ENCODE measurements around the gene OR6S1. TPM values are rescaled to one million over a fixed set of nuclear protein-coding genes. Genes with fewer than 3 reads are reported as not detected.

OR6S1 gene
- total RNA-seq, 2 experiments from 2014 or later: not detected

- CTCF ChIA-PET: interaction anchor here (0.6 to 1.3 kb wide), 3 partner anchors 9 to 131 kb away, joined by 3 read pairs; no protein-coding TSS in a partner anchor
- POLR2A ChIA-PET: interaction anchor here (0.6 kb wide), 2 partner anchors 13 to 61 kb away, joined by 3 to 5 read pairs; no protein-coding TSS in a partner anchor
Measured at GRCh38 chr14:20619688-20620087, 21.8 kb downstream of the OR6S1 start.

GRCh38 chr14:20618271-20618749 lies 23.2 kb downstream of the OR6S1 start:
- ChIA-PET CTCF (interaction anchor here (0.6 kb wide), 1 partner anchor 307 kb away, joined by 3 read pairs; no protein-coding TSS in a partner anchor), POLR2A (no interaction called here)

- ChIA-PET CTCF (interaction anchor here (0.6 kb wide), 1 partner anchor 306 kb away, joined by 3 read pairs; no protein-coding TSS in a partner anchor), POLR2A (no interaction called here)
Measured at GRCh38 chr14:20617138-20618003, 24.1 kb downstream of the OR6S1 start.

GRCh38 chr14:20615996-20616395 lies 25.5 kb downstream of the OR6S1 start:
- ChIA-PET CTCF (no interaction called here), POLR2A (no interaction called here)

GRCh38 chr14:20614038-20614840 lies 27.3 kb downstream of the OR6S1 start:
- POLR2A ChIA-PET: interaction anchor here (0.5 to 1.5 kb wide), 4 partner anchors 10 to 271 kb away, joined by 3 to 5 read pairs (median 3); partner anchors contain the start of gene PARP2
- CTCF ChIA-PET: interaction anchor here (1.0 to 3.2 kb wide), 7 partner anchors 8 to 271 kb away, joined by 3 to 18 read pairs (median 6); partner anchors contain the start of genes PARP2, PIP4P1 and RNASE4

- CTCF ChIA-PET: interaction anchor here (1.0 to 3.2 kb wide), 12 partner anchors 9 to 270 kb away, joined by 3 to 18 read pairs (median 6); partner anchors contain the start of genes PARP2, PIP4P1 and RNASE4
- POLR2A ChIA-PET: interaction anchor here (0.5 to 1.5 kb wide), 3 partner anchors 39 to 270 kb away, joined by 3 to 5 read pairs (median 3); partner anchors contain the start of gene PARP2
Measured at GRCh38 chr14:20613094-20614037, 28.1 kb downstream of the OR6S1 start.

- ChIA-PET CTCF (interaction anchor here (1.1 to 3.2 kb wide), 5 partner anchors 13 to 79 kb away, joined by 3 to 18 read pairs (median 5); partner anchors contain the start of gene RNASE4), POLR2A (no interaction called here)
Measured at GRCh38 chr14:20612403-20612802, 29.1 kb downstream of the OR6S1 start.

- CTCF ChIA-PET: interaction anchor here (1.5 to 2.5 kb wide), 2 partner anchors 21 to 71 kb away, joined by 4 to 12 read pairs; no protein-coding TSS in a partner anchor
- POLR2A ChIA-PET: no interaction called here
Measured at GRCh38 chr14:20611277-20611676, 30.2 kb downstream of the OR6S1 start.

GRCh38 chr14:20610002-20610765 lies 31.3 kb downstream of the OR6S1 start:
- ChIA-PET CTCF (interaction anchor here (1.0 to 2.5 kb wide), 11 partner anchors 12 to 283 kb away, joined by 3 to 12 read pairs (median 4); no protein-coding TSS in a partner anchor), POLR2A (interaction anchor here (1.7 kb wide), 1 partner anchor 267 kb away, joined by 6 read pairs; the partner anchor contains the start of gene PARP2)

GRCh38 chr14:20609215-20610001 lies 32.1 kb downstream of the OR6S1 start:
- POLR2A ChIA-PET: interaction anchor here (1.7 kb wide), 1 partner anchor 266 kb away, joined by 6 read pairs; the partner anchor contains the start of gene PARP2
- CTCF ChIA-PET: interaction anchor here (0.7 to 3.5 kb wide), 13 partner anchors 11 to 283 kb away, joined by 3 to 17 read pairs (median 4); no protein-coding TSS in a partner anchor

GRCh38 chr14:20608383-20609110 lies 32.9 kb downstream of the OR6S1 start:
- ChIA-PET CTCF (interaction anchor here (0.7 to 3.5 kb wide), 6 partner anchors 10 to 281 kb away, joined by 3 to 17 read pairs (median 4); no protein-coding TSS in a partner anchor), POLR2A (interaction anchor here (1.7 kb wide), 1 partner anchor 265 kb away, joined by 6 read pairs; the partner anchor contains the start of gene PARP2)

- ChIA-PET POLR2A (no interaction called here), CTCF (interaction anchor here (1.4 to 3.5 kb wide), 2 partner anchors 71 to 280 kb away, joined by 3 to 17 read pairs; no protein-coding TSS in a partner anchor)
Measured at GRCh38 chr14:20607617-20608016, 33.9 kb downstream of the OR6S1 start.

GRCh38 chr14:20606902-20607242 lies 34.6 kb downstream of the OR6S1 start:
- ChIA-PET CTCF (interaction anchor here (1.2 to 3.5 kb wide), 2 partner anchors 76 to 279 kb away, joined by 3 to 17 read pairs; no protein-coding TSS in a partner anchor), POLR2A (no interaction called here)

- POLR2A ChIA-PET: interaction anchor here (0.6 kb wide), 1 partner anchor 488 kb away, joined by 3 read pairs; no protein-coding TSS in a partner anchor
- CTCF ChIA-PET: interaction anchor here (1.2 to 3.5 kb wide), 2 partner anchors 76 to 279 kb away, joined by 3 to 17 read pairs; no protein-coding TSS in a partner anchor
Measured at GRCh38 chr14:20606190-20606901, 35.1 kb downstream of the OR6S1 start.

All from activated CD8-positive, alpha-beta memory T cell treated with anti-CD3 and anti-CD28 coated beads for 36 hours (primary cell).